ENCODE measurements around the gene ZFAND3.

ZFAND3 gene

GRCh38 chr6:37827603-37828265 is 8.2 kb downstream of the ZFAND3 start:
- peak; percentile 29 for DNase-seq

- no peak for DNase-seq
Observed at GRCh38 chr6:37830225-37830624, 10.7 kb downstream of the ZFAND3 start.

GRCh38 chr6:37831457-37831856 is 11.9 kb downstream of the ZFAND3 start:
- no peak for DNase-seq

GRCh38 chr6:37835923-37836322 is 16.4 kb downstream of the ZFAND3 start:
- no peak for DNase-seq

GRCh38 chr6:37838219-37838921 is 18.8 kb downstream of the ZFAND3 start:
- DNase-seq = peak; percentile 27

- no peak for DNase-seq
Observed at GRCh38 chr6:37840143-37840939, 20.8 kb downstream of the ZFAND3 start.

- DNase-seq = no peak
Observed at GRCh38 chr6:37840940-37841300, 21.4 kb downstream of the ZFAND3 start.

GRCh38 chr6:37845026-37845911 is 25.7 kb downstream of the ZFAND3 start:
- no peak for DNase-seq

- no peak for DNase-seq
Observed at GRCh38 chr6:37845930-37846329, 26.4 kb downstream of the ZFAND3 start.

GRCh38 chr6:37847704-37848103 is 28.2 kb downstream of the ZFAND3 start:
- DNase-seq = no peak

- DNase-seq = no peak
Observed at GRCh38 chr6:37848371-37848770, 28.8 kb downstream of the ZFAND3 start.

GRCh38 chr6:37850260-37850659 is 30.7 kb downstream of the ZFAND3 start:
- DNase-seq = peak; percentile 12

GRCh38 chr6:37850728-37851285 is 31.3 kb downstream of the ZFAND3 start:
- DNase-seq = no peak

GRCh38 chr6:37851997-37852524 is 32.5 kb downstream of the ZFAND3 start:
- DNase-seq = no peak

- DNase-seq = no peak
Observed at GRCh38 chr6:37856285-37856684, 36.8 kb downstream of the ZFAND3 start.

- DNase-seq = no peak
Observed at GRCh38 chr6:37858363-37858762, 38.8 kb downstream of the ZFAND3 start.

GRCh38 chr6:37860226-37860839 is 40.8 kb downstream of the ZFAND3 start:
- peak; percentile 83 for DNase-seq

GRCh38 chr6:37861452-37861851 is 41.9 kb downstream of the ZFAND3 start:
- no peak for DNase-seq

- DNase-seq = no peak
Observed at GRCh38 chr6:37862430-37862829, 42.9 kb downstream of the ZFAND3 start.

GRCh38 chr6:37862992-37863391 is 43.5 kb downstream of the ZFAND3 start:
- no peak for DNase-seq

GRCh38 chr6:37864250-37864649 is 44.7 kb downstream of the ZFAND3 start:
- DNase-seq = peak; percentile 20

- peak; percentile 58 for DNase-seq
Observed at GRCh38 chr6:37865504-37865903, 46.0 kb downstream of the ZFAND3 start.

Measured in hematopoietic multipotent progenitor cell treated with erythropoietin and hydrocortisone succinate and interleukin-3 and kit ligand, for 6 days (in vitro differentiated cells).